Adrenal gland (tissue), 12 donors: ENCODE measurements around the gene PDGFB. TPM values are rescaled to one million over a fixed set of nuclear protein-coding genes. Genes with fewer than 3 reads are reported as not detected.
A peak's percentile ranks its signal among the peaks of the same experiment; 100 is the strongest.

Source experiments
- DNase-seq, 7 donors: peaks; one replicate each; pipeline ENCODE4 v3.0.0-alpha.2; 2019 to 2020
- H3K27ac ChIP-seq, 5 donors: fragments of 200-600 bp; sonication (generic) in 4 of 5; 1 replicate in 3 of 5; 2 replicates in 2 of 5; pipeline versions ENCODE4 v1.5.1 to v1.8.0; 2016 to 2020; ENCODE audit warnings: mild to moderate bottlenecking in 1 of 5
- H3K27me3 ChIP-seq: fragments of 200-600 bp; 2 replicates; pipeline ENCODE4 v1.8.0; 2021
- H3K36me3 ChIP-seq, 2 donors: fragments of 200-600 bp; replicated peaks in 1 of 2; 1 replicate in 1 of 2; 2 replicates in 1 of 2; pipeline versions ENCODE4 v1.5.1 to v1.8.0; 2018 to 2022
- H3K4me1 ChIP-seq, 2 donors: fragments of 200-600 bp; replicated peaks in 1 of 2; 1 replicate in 1 of 2; 2 replicates in 1 of 2; pipeline versions ENCODE4 v1.5.1 to v1.8.0; 2018 to 2021
- H3K4me3 ChIP-seq, 4 donors: fragments of 200-600 bp; sonication (generic) in 3 of 4; one replicate each; pipeline ENCODE4 v1.5.1; 2016 to 2018
- H3K9me3 ChIP-seq, 3 donors: fragments of 200-600 bp; sonication (generic) in 1 of 3; replicated peaks in 1 of 3; 1 replicate in 2 of 3; 2 replicates in 1 of 3; pipeline versions ENCODE4 v1.5.1 to v1.8.0; 2016 to 2021
- POLR2A ChIP-seq, 2 donors: fragments of 450-650 bp; IDR thresholded peaks; one replicate each; pipeline ENCODE4 v1.6.1; 2017; ENCODE audit warnings: antibody characterized with exemption in 2 of 2, mild to moderate bottlenecking in 2 of 2, moderate library complexity in 1 of 2
- WGBS, 4 donors: extraction: QIAGEN DNeasy Blood & Tissue Kit in 2 of 4; methylation state at CpG; one replicate each; pipeline versions ENCODE4 v1.1.5 to v1.1.7; 2013 to 2017; 5-methylcytosine and 5-hydroxymethylcytosine counted together
- intact Hi-C, 2 donors: fragments of 100-400 bp; cut with DNase I; formaldehyde crosslinking; loops; one replicate each; pipeline versions ENCODE4 v1.14.1 to v1.15.0; 2022 to 2023
- polyA plus RNA-seq, 3 donors: library from polyadenylated mRNA; stranded (reverse); fragments of 200-250 nt in 2 of 3; fragments of 350-450 nt in 1 of 3; fragmentation: Illumina TruSeq in 1 of 3; extraction: RNeasy Lipid Tissue Mini Kit (QIAGEN cat#74804) in 1 of 3; gene quantifications; one replicate each; pipeline ENCODE4 v1.2.3, GENCODE V29; 2013 to 2014
- total RNA-seq, 9 donors: library from RNA; depleted of rRNA in 4 of 9; stranded (reverse); fragments of >200 nt in 4 of 9; fragments of 120-200 nt in 1 of 9; fragmentation: NEBNext Ultra II Directional in 1 of 9; extraction: Animal tissue kit (Norgen Biotek cat#: 25700) in 1 of 9; gene quantifications; one replicate each; pipeline versions ENCODE4 v1.1.0 to v1.2.4, GENCODE V29; 2013 to 2023
- TF ChIP-seq, protein P1 (sequence below), 6 experiments: fragments of 450-650 bp in 4 of 6; fragments of 200-600 bp in 2 of 6; sonication (generic) in 1 of 6; IDR thresholded peaks; 1 replicate in 5 of 6; 2 replicates in 1 of 6; pipeline versions ENCODE4 v1.5.1 to v1.8.0; 2016 to 2021; ENCODE audit warnings: antibody characterized with exemption in 6 of 6, mild to moderate bottlenecking in 2 of 6, moderate library complexity in 1 of 6
- donor health status: healthy with polysubstance abuse.
- donor health status: Bipolar disorder and iron deficiency.
- donor health status: DM: yes; HTN: yes; CAD: no.
- donor health status: DM: no; HTN: no; CAD: no.
- donor health status: DM: no; HTN: no; CAD: no.
- donor health status: DM: yes; HTN: yes; CAD: no.

PDGFB gene
- total and polyA plus RNA-seq, 12 donors = 1.8 to 10.9 (median 6.1) TPM

GRCh38 chr22:39246690-39247332 lies 2.0 kb upstream of the PDGFB start:
- TF ChIP-seq POLR2A (IDR thresholded peaks at IDR 0.05) = no peak
- TF ChIP-seq, protein P1, sequence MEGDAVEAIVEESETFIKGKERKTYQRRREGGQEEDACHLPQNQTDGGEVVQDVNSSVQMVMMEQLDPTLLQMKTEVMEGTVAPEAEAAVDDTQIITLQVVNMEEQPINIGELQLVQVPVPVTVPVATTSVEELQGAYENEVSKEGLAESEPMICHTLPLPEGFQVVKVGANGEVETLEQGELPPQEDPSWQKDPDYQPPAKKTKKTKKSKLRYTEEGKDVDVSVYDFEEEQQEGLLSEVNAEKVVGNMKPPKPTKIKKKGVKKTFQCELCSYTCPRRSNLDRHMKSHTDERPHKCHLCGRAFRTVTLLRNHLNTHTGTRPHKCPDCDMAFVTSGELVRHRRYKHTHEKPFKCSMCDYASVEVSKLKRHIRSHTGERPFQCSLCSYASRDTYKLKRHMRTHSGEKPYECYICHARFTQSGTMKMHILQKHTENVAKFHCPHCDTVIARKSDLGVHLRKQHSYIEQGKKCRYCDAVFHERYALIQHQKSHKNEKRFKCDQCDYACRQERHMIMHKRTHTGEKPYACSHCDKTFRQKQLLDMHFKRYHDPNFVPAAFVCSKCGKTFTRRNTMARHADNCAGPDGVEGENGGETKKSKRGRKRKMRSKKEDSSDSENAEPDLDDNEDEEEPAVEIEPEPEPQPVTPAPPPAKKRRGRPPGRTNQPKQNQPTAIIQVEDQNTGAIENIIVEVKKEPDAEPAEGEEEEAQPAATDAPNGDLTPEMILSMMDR (IDR thresholded peaks at IDR 0.05) = no peak
- H3K27ac ChIP-seq = no peak overlapping the region
- no peak overlapping the region for H3K4me3 ChIP-seq
- H3K27me3 ChIP-seq = no peaks in the 10 kb centered on the region
- no peaks in the 10 kb centered on the region for H3K9me3 ChIP-seq
- H3K4me1 ChIP-seq = peaks cover 14 to 17% of the 10 kb centered on the region in 2 donors
- intact Hi-C loops = no loop called here
- no peaks in the 10 kb centered on the region for H3K36me3 ChIP-seq
- 56 to 59% (median 58%) methylated on average over 8 to 10 of the region's 10 CpGs for WGBS, 4 donors
- DNase-seq = no peak

- no peak overlapping the region for H3K27ac ChIP-seq
- H3K4me3 ChIP-seq = no peak overlapping the region
- peaks cover 14 to 23% of the 10 kb centered on the region in 2 donors for H3K4me1 ChIP-seq
- DNase-seq = no peak
- WGBS, 4 donors = 79 to 89% (median 82%) methylated on average over 3 of the region's 3 CpGs
- TF ChIP-seq POLR2A (IDR thresholded peaks at IDR 0.05) = no peak
- TF ChIP-seq, protein P1 (IDR thresholded peaks at IDR 0.05) = no peak
- no peaks in the 10 kb centered on the region for H3K36me3 ChIP-seq
- H3K27me3 ChIP-seq = no peaks in the 10 kb centered on the region
- intact Hi-C loops = no loop called here
- no peaks in the 10 kb centered on the region for H3K9me3 ChIP-seq
Observed at GRCh38 chr22:39246217-39246616, 1.4 kb upstream of the PDGFB start.

GRCh38 chr22:39245130-39246039 lies 603 bp upstream of the PDGFB start:
- Histone ChIP-seq H3K4me1 (peaks cover 14 to 27% of the 10 kb centered on the region in 2 donors), H3K27me3 (no peaks in the 10 kb centered on the region), H3K27ac (no peak overlapping the region), H3K4me3 (peak overlapping the region in 1 of 4 donors; percentile 52), H3K9me3 (no peaks in the 10 kb centered on the region), H3K36me3 (no peaks in the 10 kb centered on the region)
- no peak for TF ChIP-seq POLR2A (IDR thresholded peaks at IDR 0.05)
- TF ChIP-seq, protein P1 (IDR thresholded peaks at IDR 0.05) = no peak
- DNase-seq = no peak
- WGBS, 4 donors = 57 to 68% (median 63%) methylated on average over 11 to 22 of the region's 22 CpGs
- intact Hi-C loops = no loop called here

DNA sequence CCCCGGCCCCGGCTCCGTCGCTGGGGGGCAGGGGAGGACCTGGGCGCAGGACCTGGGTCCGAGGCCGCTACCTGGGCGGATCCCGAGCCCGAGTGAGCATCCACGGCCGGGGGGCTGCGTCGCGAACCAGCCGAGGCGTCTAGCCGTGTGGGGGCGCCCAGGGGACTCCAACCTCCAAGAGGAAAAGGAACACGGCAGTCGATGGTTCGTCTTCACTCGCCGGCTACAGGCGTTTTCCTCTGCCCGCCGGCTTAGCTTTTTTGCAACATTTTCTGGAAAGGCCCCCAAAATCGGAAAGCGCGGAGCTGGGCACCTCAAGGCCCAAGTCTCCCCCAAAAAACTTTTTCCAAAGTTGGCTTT lies 666 bp downstream of the PDGFB start:
- 0 to 1% (median 0%) methylated on average over 3 to 30 of the region's 30 CpGs for WGBS, 4 donors
- intact Hi-C loops = no loop called here
- H3K36me3 ChIP-seq = no peaks in the 10 kb centered on the region
- TF ChIP-seq, protein P1 (IDR thresholded peaks at IDR 0.05) = no peak
- TF ChIP-seq POLR2A (IDR thresholded peaks at IDR 0.05) = no peak
- H3K9me3 ChIP-seq = no peaks in the 10 kb centered on the region
- H3K4me1 ChIP-seq = peaks cover 14 to 27% of the 10 kb centered on the region in 2 donors
- no peak for DNase-seq
- peak overlapping the region in 2 of 5 donors; percentile 50 to 57 for H3K27ac ChIP-seq
- H3K27me3 ChIP-seq = no peaks in the 10 kb centered on the region
- H3K4me3 ChIP-seq = peak overlapping the region in 1 of 4 donors; percentile 52
